ENCODE measurements around the gene KRT86. TPM values are rescaled to one million over a fixed set of nuclear protein-coding genes. Genes with fewer than 3 reads are reported as not detected.

Gene KRT86
- total and polyA plus RNA-seq, 9 of the 15 experiments (the other 6 are each of a cell fraction or from before 2014, with no cell fraction given) = not detected

- TF ChIP-seq HES1 (IDR thresholded peaks at IDR 0.05; ENCODE audit: low read depth) (no peak), NELFE (IDR thresholded peaks at IDR 0.05; ENCODE audit: insufficient read depth, insufficient read length) (no peak), EZH2 (IDR thresholded peaks at IDR 0.05; ENCODE audit: borderline replicate concordance, low read depth, low read length) (no peak), ZZZ3 (IDR thresholded peaks at IDR 0.05) (no peak), BRF2 (IDR thresholded peaks at IDR 0.05; ENCODE audit: borderline replicate concordance, insufficient read depth, insufficient read length) (no peak)
Observed at GRCh38 chr12:52226446-52226845, 48.0 kb upstream of the KRT86 start (continued).

- Histone ChIP-seq H3K27ac (ENCODE audit: extremely low read depth, low read depth, low read length) (no peak overlapping the region), H3K79me2 (ENCODE audit: control insufficient read depth, insufficient read depth, low read length) (no peaks in the 10 kb centered on the region), H3K9ac (ENCODE audit: insufficient read depth in 1 of 2, low read depth in 2 of 2, low read length in 2 of 2) (no peak overlapping the region), H3K36me3 (ENCODE audit: control insufficient read depth, insufficient read depth, low read length) (no peaks in the 10 kb centered on the region), H3K4me2 (ENCODE audit: insufficient read depth, low read length) (no peak overlapping the region), H3K9me3 (replicated peaks; ENCODE audit: control insufficient read depth, insufficient read depth, low read depth, low read length) (no peaks in the 10 kb centered on the region), H4K20me1 (replicated peaks; ENCODE audit: control insufficient read depth, insufficient read depth, low read length) (peaks cover 8% of the 10 kb centered on the region; the same call in 1 of the 2 replicates), H3K4me1 (replicated peaks in 1 of 2; ENCODE audit: control insufficient read depth in 2 of 2, insufficient read depth in 2 of 2, low read length in 2 of 2) (no peaks in the 10 kb centered on the region), H3K9me1 (ENCODE audit: control insufficient read depth, insufficient read depth, low read length) (no peaks in the 10 kb centered on the region), H3K27me3 (ENCODE audit: control insufficient read depth in 2 of 2, insufficient read depth in 2 of 2, low read length in 2 of 2) (peaks cover 0 to 25% of the 10 kb centered on the region in 2 experiments; a peak in 4 of 5 replicates), H2AFZ (ENCODE audit: low read depth, low read length) (no peak overlapping the region), H3K4me3 (no peak overlapping the region)
- TF ChIP-seq ARID3B (CRISPR knock-in tag; IDR thresholded peaks at IDR 0.05; ENCODE audit: borderline replicate concordance) = no peak
- TF ChIP-seq GTF2A2 (tag; IDR thresholded peaks at IDR 0.05) = no peak
- no peak for TF ChIP-seq PBX2 (CRISPR knock-in tag; IDR thresholded peaks at IDR 0.05; ENCODE audit: low read depth)
- TF ChIP-seq PBX2 (tag; conservative IDR thresholded peaks at IDR 0.05; ENCODE audit: low read depth) = no peak
- TF ChIP-seq MEIS2 (IDR thresholded peaks at IDR 0.05; ENCODE audit: partially characterized antibody) = no peak
- TF ChIP-seq TAL1 (IDR thresholded peaks at IDR 0.05) = no peak
- TF ChIP-seq DACH1 (IDR thresholded peaks at IDR 0.05; ENCODE audit: partially characterized antibody) = no peak
- POLR2A ChIA-PET = no interaction called here
- no peak for ATAC-seq
- WGBS (ENCODE audit: insufficient coverage, low coverage, missing lambda C conversion rate) = no CpG with 5 or more reads among the region's 5 CpGs
- no peak for FAIRE-seq
- no TSS peak for BruUV-seq (replicated peaks)
- in situ Hi-C loops (cut with MboI) (no loop called here), intact Hi-C loops (cut with micrococcal nuclease) (no loop called here)
- no peak for DNase-seq (ENCODE audit: extremely low read depth in 1 of 4, low spot score in 3 of 4)
- CTCF ChIA-PET (ENCODE audit: low intra/inter-chr PET ratio) = interaction anchor here (0.6 kb wide), 1 partner anchor 588 kb away, joined by 4 read pairs; no protein-coding TSS in a partner anchor
Observed at GRCh38 chr12:52227606-52228166, 46.8 kb upstream of the KRT86 start.
